Measurements from ENCODE around the gene PLEKHN1.

Gene PLEKHN1

DNA sequence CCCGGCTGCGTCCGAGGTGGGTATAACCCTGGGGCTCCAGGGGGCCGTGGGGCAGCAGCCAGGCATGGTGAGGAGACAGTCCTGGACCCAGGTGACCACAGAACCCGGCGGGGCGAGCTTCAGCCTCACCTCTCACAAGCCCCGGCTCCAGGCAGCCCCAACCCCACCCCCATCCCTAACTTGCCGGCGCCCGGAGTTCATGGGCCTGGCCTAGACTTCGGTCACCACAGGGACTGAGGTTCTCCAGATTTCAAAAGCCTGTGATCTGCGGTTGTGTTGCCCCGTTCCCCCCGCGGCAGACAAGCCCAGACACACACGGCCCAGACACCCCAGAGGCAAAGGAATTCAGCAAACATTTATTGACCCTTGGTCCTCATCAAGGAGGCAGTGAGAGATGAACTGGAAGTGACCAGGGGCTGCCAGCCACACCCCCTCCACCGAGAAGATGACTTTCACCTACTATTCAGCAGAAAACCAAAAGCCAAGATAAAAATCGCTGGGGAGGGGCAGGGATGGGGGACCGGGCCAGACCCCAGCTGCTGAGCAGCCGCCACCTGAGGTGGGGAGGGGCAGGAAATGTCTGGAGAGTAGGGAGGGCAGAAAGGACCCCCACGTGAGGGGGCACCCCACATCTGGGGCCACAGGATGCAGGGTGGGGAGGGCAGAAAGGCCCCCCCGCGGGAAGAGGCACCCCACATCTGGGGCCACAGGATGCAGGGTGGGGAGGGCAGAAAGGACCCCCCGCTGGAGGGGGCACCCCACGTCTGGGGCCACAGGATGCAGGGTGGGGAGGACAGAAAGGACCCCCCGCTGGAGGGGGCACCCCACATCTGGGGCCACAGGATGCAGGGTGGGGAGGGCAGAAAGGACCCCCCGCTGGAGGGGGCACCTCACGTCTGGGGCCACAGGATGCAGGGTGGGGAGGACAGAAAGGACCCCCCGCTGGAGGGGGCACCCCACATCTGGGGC is 29.7 kb downstream of the PLEKHN1 start (continued):
- TF ChIP-seq, protein P1, sequence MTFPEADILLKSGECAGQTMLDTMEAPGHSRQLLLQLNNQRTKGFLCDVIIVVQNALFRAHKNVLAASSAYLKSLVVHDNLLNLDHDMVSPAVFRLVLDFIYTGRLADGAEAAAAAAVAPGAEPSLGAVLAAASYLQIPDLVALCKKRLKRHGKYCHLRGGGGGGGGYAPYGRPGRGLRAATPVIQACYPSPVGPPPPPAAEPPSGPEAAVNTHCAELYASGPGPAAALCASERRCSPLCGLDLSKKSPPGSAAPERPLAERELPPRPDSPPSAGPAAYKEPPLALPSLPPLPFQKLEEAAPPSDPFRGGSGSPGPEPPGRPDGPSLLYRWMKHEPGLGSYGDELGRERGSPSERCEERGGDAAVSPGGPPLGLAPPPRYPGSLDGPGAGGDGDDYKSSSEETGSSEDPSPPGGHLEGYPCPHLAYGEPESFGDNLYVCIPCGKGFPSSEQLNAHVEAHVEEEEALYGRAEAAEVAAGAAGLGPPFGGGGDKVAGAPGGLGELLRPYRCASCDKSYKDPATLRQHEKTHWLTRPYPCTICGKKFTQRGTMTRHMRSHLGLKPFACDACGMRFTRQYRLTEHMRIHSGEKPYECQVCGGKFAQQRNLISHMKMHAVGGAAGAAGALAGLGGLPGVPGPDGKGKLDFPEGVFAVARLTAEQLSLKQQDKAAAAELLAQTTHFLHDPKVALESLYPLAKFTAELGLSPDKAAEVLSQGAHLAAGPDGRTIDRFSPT (tag by site-specific recombination; IDR thresholded peaks at IDR 0.05), result 0 out of 2 replicates have a peak, but pooled peaks have one; percentile 13
- TF ChIP-seq ZNF37A (tag by site-specific recombination; IDR thresholded peaks at IDR 0.05), result no peak
- TF ChIP-seq ZNF473 (tag by site-specific recombination; IDR thresholded peaks at IDR 0.05), result no peak
- peak; percentile 12; the same call in 1 of the 2 replicates for TF ChIP-seq ZBTB48 (tag by site-specific recombination; IDR thresholded peaks at IDR 0.05)
- no peak for TF ChIP-seq ZNF830 (tag by site-specific recombination; IDR thresholded peaks at IDR 0.05; ENCODE audit: low read depth)
- TF ChIP-seq, protein P2, sequence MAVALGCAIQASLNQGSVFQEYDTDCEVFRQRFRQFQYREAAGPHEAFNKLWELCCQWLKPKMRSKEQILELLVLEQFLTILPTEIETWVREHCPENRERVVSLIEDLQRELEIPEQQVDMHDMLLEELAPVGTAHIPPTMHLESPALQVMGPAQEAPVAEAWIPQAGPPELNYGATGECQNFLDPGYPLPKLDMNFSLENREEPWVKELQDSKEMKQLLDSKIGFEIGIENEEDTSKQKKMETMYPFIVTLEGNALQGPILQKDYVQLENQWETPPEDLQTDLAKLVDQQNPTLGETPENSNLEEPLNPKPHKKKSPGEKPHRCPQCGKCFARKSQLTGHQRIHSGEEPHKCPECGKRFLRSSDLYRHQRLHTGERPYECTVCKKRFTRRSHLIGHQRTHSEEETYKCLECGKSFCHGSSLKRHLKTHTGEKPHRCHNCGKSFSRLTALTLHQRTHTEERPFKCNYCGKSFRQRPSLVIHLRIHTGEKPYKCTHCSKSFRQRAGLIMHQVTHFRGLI (tag by site-specific recombination; IDR thresholded peaks at IDR 0.05), result no peak
- no peak for TF ChIP-seq ZNF76 (tag by site-specific recombination; IDR thresholded peaks at IDR 0.05; ENCODE audit: borderline replicate concordance, low read depth)
- no peak for TF ChIP-seq ZNF561 (tag by site-specific recombination; IDR thresholded peaks at IDR 0.05; ENCODE audit: borderline replicate concordance)
- no peak for TF ChIP-seq KLF8 (tag by site-specific recombination; IDR thresholded peaks at IDR 0.05)
- TF ChIP-seq KLF1 (tag by site-specific recombination; IDR thresholded peaks at IDR 0.05), result no peak
- TF ChIP-seq ZNF530 (tag by site-specific recombination; IDR thresholded peaks at IDR 0.05; ENCODE audit: low read depth), result no peak
- TF ChIP-seq ZNF138 (tag by site-specific recombination; IDR thresholded peaks at IDR 0.05; ENCODE audit: borderline replicate concordance), result no peak
- no peak; the same call in 1 of the 2 replicates for TF ChIP-seq ZNF623 (tag by site-specific recombination; IDR thresholded peaks at IDR 0.05)
- TF ChIP-seq ZNF248 (tag by site-specific recombination; IDR thresholded peaks at IDR 0.05), result no peak
- TF ChIP-seq ZNF394 (tag by site-specific recombination; IDR thresholded peaks at IDR 0.05; ENCODE audit: borderline replicate concordance), result no peak
- 0 out of 2 replicates have a peak, but pooled peaks have one; percentile 31 for TF ChIP-seq ZIC2 (tag by site-specific recombination; IDR thresholded peaks at IDR 0.05)
- TF ChIP-seq BCL11A (tag by site-specific recombination; IDR thresholded peaks at IDR 0.05; ENCODE audit: low read depth), result 0 out of 2 replicates have a peak, but pooled peaks have one; percentile 58
- no peak for TF ChIP-seq ZNF585B (tag by site-specific recombination; IDR thresholded peaks at IDR 0.05)
- no peak for TF ChIP-seq REPIN1 (tag by site-specific recombination; IDR thresholded peaks at IDR 0.05; ENCODE audit: low read depth)
- TF ChIP-seq ZNF670 (tag by site-specific recombination; IDR thresholded peaks at IDR 0.05; ENCODE audit: low read depth), result no peak
- no peak for TF ChIP-seq ZNF112 (tag by site-specific recombination; IDR thresholded peaks at IDR 0.05)
- no peak for TF ChIP-seq ZNF654 (tag by site-specific recombination; IDR thresholded peaks at IDR 0.05; ENCODE audit: low read depth)
- TF ChIP-seq, protein P3, sequence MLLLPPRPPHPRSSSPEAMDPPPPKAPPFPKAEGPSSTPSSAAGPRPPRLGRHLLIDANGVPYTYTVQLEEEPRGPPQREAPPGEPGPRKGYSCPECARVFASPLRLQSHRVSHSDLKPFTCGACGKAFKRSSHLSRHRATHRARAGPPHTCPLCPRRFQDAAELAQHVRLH (tag by site-specific recombination; IDR thresholded peaks at IDR 0.05), result no peak
- TF ChIP-seq ZBTB7A (tag by site-specific recombination; IDR thresholded peaks at IDR 0.05; ENCODE audit: low read depth), result no peak; the same call in 1 of the 2 replicates
- TF ChIP-seq, protein P4, sequence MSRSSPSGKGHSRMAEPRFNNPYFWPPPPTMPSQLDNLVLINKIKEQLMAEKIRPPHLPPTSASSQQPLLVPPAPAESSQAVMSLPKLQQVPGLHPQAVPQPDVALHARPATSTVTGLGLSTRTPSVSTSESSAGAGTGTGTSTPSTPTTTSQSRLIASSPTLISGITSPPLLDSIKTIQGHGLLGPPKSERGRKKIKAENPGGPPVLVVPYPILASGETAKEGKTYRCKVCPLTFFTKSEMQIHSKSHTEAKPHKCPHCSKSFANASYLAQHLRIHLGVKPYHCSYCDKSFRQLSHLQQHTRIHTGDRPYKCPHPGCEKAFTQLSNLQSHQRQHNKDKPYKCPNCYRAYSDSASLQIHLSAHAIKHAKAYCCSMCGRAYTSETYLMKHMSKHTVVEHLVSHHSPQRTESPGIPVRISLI (tag by site-specific recombination; IDR thresholded peaks at IDR 0.05), result no peak
- no peak for TF ChIP-seq YY2 (tag by site-specific recombination; IDR thresholded peaks at IDR 0.05)
- no peak for TF ChIP-seq ZFP37 (tag by site-specific recombination; IDR thresholded peaks at IDR 0.05)
- TF ChIP-seq GLIS1 (tag by site-specific recombination; IDR thresholded peaks at IDR 0.05), result peak; percentile 14; the same call in 1 of the 2 replicates
- TF ChIP-seq ZNF302 (tag by site-specific recombination; IDR thresholded peaks at IDR 0.05; ENCODE audit: low read depth), result no peak
- TF ChIP-seq ZNF776 (tag by site-specific recombination; IDR thresholded peaks at IDR 0.05; ENCODE audit: borderline replicate concordance), result no peak
- TF ChIP-seq, protein P5, sequence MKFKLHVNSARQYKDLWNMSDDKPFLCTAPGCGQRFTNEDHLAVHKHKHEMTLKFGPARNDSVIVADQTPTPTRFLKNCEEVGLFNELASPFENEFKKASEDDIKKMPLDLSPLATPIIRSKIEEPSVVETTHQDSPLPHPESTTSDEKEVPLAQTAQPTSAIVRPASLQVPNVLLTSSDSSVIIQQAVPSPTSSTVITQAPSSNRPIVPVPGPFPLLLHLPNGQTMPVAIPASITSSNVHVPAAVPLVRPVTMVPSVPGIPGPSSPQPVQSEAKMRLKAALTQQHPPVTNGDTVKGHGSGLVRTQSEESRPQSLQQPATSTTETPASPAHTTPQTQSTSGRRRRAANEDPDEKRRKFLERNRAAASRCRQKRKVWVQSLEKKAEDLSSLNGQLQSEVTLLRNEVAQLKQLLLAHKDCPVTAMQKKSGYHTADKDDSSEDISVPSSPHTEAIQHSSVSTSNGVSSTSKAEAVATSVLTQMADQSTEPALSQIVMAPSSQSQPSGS (tag by site-specific recombination; IDR thresholded peaks at IDR 0.05; ENCODE audit: low read depth), result no peak
- TF ChIP-seq ZNF426 (tag by site-specific recombination; IDR thresholded peaks at IDR 0.05), result no peak
- no peak for TF ChIP-seq BCL11B (tag by site-specific recombination; IDR thresholded peaks at IDR 0.05; ENCODE audit: low read depth)
- peak; percentile 35 for TF ChIP-seq ZBTB8A (tag by site-specific recombination; IDR thresholded peaks at IDR 0.05)

All from HEK293 (cell line).